ENCODE measurements around the gene PDE6G.
"Not testable (repeated sequence)": the region's sequence is repeated elsewhere in the genome, so short reads cannot be mapped to it uniquely, and the experiment has no call there.

PDE6G gene

DNA sequence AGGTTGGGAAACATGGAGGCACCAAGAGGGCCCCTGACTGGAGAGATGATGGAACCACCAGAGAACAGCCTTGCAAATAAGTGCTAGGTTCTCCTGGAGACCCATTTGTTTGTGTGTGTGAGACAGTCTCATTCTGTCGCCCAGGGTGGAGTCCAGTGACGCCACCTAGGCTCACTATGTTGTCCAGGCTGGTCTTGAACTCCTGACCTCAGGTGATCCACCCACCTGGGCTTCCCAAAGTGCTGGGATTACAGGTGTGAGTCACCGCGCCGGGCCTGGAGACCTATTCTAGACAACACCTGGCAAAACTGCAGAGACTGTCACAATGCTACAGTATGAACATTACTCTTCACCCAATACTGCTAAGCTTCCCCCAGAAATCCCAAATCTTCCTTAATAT is 20.9 kb downstream of the PDE6G start:
- DNase-seq (ENCODE audit: low spot score) = no peak

DNA sequence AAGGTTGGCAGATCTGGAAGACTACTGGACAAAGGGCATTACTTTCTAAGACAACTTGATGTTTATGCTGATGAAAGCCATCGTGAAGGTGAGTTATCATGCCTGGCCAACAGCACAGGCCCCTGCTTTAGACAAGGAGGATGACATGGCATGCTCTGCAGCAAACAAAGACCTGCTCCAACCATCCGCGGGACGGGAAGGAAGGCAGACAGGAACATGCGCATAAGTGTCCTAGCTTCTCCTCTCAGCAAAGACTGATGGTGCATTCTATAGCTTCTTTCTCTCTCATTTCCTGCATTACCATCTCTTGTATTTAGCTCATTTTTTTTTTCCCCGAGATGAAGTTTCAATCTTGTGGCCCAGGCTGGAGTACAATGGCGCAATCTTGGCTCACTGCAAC is 24.9 kb downstream of the PDE6G start:
- no peak for DNase-seq (ENCODE audit: low spot score)

DNA sequence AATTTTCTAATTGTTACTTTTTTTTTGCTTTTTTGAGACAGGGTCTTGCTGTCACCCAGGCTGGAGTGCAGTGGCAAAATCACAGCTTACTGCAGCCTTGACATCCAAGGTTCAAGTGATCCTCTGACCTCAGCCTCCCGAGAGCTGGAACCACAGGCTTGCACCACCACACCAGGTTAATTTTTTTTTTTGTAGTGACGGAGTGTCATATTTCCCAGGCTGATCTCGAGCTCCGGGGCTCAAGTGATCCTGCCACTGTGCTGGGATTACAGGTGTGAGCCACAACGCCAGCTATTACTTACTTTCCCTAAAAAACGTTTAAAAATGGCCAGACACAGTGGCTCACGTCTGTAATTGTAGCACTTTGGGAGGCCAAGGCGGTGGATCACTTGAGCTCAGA is 26.1 kb downstream of the PDE6G start:
- no peak for DNase-seq (ENCODE audit: low spot score)

DNA sequence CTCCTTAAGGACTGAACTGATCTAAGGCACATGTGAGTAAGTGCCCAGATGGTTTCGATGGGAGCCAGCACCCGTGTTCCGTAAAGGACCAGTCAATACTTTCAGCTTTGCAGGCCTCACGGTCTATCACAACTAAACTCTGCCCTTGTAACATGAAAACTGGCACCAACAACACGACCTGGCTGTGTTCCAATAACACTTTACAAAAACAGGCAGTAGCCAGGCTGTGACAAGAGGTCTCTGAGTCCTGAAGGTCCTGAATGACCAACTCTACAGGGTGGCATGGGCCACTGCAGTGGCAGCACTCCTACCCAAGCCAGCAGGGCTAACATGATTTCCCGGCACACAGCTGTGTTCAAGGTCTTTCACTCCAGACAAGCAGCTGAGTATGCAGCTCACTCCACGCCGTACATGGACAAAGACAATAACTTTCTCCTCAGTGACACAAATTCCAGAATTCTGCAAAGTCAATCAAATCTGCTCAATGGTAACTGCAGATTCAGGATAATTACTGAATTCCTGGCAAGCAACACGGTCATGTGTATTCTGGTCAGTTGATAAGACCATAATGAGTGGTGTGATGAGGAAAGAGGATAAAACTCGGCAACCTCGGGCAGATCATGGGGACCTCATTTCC is 34.7 kb downstream of the PDE6G start:
- no peak for DNase-seq (ENCODE audit: low spot score)

DNA sequence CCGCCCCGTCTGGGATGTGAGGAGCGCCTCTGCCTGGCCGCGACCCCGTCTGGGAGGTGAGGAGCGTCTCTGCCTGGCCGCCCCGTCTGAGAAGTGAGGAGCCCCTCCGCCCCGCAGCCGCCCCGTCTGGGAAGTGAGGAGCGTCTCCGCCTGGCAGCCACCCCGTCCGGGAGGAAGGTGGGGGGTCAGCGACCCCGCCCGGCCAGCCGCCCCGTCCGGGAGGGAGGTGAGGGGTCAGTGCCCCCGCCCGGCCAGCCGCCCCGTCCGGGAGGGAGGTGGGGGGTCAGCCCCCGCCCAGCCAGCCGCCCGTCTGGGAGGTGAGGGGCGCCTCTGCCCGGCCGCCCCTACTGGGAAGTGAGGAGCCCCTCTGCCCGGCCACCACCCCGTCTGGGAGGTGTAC is 38.0 kb downstream of the PDE6G start:
- not testable (repeated sequence) for DNase-seq (ENCODE audit: low spot score)

DNA sequence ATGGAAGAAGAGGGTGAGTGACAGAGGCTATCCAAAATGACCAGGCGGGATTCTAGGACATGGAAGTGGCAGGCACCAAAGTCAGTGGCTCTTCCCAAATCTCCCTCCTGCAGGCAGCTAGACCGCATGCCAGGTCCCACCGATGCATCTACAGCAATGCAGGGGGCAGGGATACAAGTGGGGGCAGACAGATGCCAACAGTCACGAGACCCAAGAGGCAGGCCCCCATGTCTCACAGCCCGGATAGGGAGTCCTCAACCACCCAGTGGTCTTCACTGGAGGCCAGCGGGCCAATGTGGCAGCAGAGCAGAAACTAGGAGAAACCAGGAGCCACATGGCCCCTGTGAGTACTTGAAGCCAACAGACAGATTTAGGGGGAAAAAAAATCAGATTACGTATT is 39.5 kb downstream of the PDE6G start:
- no peak for DNase-seq (ENCODE audit: low spot score)

DNA sequence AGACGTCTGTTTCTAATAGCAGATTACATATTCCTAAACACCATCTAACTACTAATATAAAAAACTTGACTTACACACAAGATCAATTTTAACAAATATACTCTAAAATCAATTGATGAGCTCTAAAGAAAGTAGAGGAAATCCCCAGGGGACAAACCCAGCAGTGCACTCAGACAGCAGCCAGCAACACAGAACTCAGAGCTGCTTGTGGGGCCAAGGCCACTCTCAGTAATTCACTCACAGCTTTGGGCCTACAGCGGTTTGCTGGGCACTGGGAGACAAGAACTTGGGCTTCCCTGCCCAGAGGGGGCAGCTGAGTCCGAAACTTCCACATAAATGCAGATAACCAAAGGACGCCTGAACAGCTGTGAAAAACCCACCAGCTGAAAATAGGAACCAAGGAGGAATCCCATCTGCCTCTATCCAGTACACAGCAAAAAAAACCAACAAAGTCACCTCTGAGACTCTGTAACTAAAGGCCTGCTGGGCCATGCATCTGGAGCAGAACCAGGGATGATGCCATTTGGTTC is 40.9 kb downstream of the PDE6G start:
- no peak for DNase-seq (ENCODE audit: low spot score)

DNA sequence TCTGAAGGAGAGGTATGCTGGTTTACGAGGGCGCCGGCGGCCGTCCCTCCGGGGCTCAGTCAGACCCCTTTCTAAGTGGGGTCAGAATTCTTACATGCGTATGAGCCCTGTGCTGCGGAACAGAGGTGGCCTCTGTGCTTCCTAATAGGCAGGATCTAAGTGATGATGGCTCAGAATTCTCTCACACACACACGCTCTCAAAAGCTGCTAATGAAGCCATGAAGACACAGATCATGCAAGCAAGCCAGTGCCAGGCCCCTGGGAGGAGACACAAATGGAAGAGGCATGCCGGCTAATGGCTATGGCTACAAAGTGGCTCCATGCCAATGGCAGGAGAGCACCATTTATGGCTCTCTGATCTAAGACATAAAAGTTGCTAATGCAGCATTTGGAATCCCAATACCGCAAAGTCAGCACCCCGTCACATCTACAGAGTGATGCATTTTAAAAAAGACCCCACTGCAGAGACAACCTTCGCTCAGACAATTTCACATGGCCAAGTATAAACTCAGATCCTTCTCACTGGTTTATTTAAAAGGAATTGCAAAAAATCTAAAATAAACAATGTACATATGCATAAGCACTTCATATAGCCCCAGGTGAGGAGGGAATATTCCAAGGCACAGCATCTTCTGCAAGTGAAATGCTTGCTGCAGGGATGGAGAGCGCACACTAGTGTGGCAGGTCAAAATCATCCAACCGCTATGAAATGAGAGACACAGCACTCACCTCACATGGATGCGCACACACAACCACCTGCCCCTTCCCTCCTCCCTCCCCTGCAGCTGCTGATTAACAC is 44.0 kb downstream of the PDE6G start:
- no peak for DNase-seq (ENCODE audit: low spot score)

DNA sequence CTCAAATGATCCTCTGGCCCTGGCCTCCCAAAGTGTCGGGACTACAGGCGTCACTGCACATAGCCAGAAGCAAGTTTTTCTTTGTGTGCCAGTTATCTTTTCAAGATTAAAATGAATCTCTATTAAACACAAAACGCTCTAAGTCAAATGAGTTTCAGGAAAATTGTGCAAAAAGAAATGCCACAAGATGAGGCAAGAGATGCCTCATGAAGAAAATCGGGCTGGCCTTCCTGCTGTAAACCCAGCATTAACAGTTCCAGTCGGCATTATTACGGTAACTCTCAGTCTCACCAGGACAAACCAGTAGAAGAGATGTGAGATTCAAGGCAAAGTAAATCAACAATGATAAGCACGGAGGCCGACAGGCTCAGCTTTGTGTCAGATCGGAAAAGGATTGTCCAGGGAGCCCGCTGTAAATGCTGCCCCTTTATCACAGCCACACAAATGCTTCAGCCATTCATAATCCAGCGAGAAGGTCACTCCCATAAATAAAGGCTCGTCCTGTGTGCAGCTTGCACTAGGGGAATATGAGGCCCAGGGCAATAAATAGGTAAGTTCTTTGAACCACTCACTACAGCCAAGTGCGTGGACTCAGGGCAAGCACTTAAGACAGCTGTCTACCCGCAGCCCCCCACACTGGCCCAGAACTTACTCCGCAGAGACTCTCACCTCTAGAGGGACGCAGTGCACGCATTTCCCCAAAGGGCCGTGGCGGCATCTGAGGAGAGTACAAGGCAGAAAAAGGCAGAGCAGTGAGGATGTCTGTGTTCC is 46.6 kb downstream of the PDE6G start:
- DNase-seq (ENCODE audit: low spot score) = no peak

DNA sequence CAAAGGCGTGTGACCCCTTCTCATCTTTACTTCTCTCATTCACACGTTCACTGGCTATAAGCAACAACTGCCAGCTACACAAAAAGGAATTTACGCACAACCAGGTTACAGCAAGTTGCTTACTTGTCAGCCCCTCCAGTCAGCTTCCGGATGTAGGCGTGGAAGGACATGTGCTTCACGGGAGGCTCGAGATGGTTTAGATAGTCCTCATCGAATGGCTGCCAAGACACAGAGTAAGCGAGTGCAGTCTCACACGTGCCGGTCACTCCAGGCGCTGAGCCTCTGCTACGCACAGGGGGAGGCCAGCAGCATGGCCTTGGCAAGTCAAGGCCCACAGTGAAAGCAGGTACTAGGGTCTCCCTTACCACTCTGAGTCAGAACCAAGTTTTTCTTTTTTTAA is 47.7 kb downstream of the PDE6G start:
- DNase-seq (ENCODE audit: low spot score) = no peak

DNA sequence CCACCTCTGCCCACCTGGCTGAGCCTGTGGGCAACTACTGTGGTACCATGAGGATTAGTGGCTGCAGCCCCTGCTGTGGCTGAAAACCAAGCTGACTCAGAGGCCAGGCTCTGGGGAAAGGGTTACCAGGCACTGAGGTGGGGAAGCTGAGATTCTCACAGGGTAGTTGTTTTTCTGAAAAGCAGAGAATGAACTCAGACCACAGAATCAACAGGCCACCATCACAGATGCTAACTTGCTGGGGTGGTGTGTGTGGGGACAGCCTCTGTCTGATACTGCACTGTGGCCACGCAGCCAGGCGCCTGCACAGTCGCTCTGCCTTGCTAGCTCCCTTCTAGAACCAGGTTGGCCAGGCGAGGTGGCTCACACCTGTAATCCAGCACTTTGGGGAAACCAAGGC is 48.3 kb downstream of the PDE6G start:
- no peak for DNase-seq (ENCODE audit: low spot score)

DNA sequence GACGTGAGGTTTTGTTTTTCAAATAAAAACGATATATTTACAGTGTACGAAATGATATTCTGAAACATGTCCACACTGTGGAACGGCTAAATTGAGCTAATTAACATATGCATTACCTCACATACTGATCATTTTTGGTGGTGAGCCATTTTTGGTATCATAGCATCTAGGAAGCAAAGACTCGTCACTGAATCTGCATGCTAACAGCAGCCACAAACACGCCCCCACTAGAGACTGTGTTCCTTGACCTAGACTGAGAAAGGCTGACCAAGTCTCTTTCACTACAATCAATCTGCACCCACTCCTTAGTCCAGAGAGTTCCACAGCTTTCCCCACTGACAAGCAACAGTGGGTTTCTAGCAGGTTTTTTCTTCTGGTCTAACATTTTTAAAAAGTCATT is 48.9 kb downstream of the PDE6G start:
- peak; percentile 24 for DNase-seq (ENCODE audit: low spot score)

DNA sequence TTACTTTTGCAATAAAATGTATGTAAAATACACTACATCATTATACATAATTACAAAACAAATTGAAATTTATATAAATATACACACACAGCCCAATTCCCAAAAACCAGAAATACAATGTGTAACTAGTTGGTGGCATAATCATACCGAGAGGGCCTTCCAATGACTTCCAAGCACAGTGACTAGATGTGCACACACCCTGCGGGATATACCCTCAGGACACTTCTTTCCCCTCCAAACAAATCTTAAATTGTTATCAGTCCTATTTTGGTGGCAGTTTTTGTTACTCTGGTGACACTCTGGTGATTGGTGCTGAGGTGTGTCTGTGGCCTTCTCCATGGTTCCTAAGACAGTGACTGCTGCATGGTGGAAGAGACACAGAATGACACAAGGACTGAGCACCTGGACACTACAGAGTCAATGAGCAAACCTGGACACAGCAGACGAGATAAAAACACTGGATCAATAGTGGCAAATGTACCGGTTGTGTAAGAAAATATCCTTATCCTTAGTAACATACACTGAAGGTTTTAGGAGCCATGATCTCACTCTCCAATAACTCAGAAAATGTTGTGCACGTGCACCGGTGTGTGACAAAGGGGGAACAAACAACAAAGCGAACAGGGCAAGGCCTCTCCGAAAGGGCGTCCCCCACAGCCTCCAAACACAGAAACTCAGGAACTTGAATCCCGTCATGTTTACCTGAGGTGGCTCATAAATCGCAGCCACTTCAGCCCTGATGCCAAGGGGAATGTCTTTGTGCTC is 52.3 kb downstream of the PDE6G start:
- DNase-seq (ENCODE audit: low spot score) = no peak

DNA sequence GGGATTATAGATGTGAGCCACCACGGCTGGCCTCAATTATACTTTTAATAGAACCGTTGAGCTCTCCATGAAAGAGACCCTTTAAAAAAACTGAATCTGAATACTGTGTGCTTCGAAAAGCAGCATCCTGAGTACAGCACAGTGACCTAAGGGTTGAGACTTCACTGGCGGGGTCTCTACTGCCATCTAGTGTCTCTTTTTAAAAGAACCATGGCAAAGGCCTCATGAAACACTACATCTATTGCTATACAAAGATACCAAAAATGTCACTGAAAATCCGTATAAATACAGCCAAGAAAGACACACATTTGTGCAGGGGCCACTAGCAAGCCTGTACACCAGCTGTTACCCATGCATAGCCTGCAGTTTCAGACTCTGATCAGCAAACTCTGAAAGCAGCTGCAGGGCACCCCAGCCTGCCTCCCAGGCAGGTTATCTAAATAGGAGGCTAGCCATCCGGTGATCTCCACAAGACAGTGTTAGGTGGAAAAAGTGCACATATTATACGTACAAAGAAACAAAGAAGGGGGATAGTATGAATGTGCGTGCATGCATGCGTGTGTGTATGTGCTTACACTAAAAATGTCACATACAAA is 54.7 kb downstream of the PDE6G start:
- peak; percentile 73 for DNase-seq (ENCODE audit: low spot score)

All from hepatic stellate cell (primary cell).